ENCODE data around the gene PCCA. TPM values are rescaled to one million over a fixed set of nuclear protein-coding genes. Genes with fewer than 3 reads are reported as not detected.
"Not testable (repeated sequence)": the region's sequence is repeated elsewhere in the genome, so short reads cannot be mapped to it uniquely, and the experiment has no call there.

Gene PCCA
- total and polyA plus RNA-seq, 2 experiments from 2014 or later = 29.8 to 59.2 TPM

GRCh38 chr13:100381595-100382224, 292.8 kb downstream of the PCCA start:
- no peak overlapping the region for H3K4me3 ChIP-seq
- no peaks in the 10 kb centered on the region for H3K9me3 ChIP-seq (ENCODE audit: low read depth)
- TF ChIP-seq CTCF (IDR thresholded peaks at IDR 0.05; ENCODE audit: low read depth, low read length) = no peak
- H3K27ac ChIP-seq = no peak overlapping the region
- no peaks in the 10 kb centered on the region for H3K36me3 ChIP-seq
- no peaks in the 10 kb centered on the region for H3K27me3 ChIP-seq
- no peak for DNase-seq (ENCODE audit: low read depth in 1 of 2, low spot score in 1 of 2)
- no peaks in the 10 kb centered on the region for H3K4me1 ChIP-seq (ENCODE audit: low read depth)

GRCh38 chr13:100382785-100383184, 293.9 kb downstream of the PCCA start:
- Histone ChIP-seq H3K27me3 (no peaks in the 10 kb centered on the region), H3K36me3 (no peaks in the 10 kb centered on the region), H3K4me1 (ENCODE audit: low read depth) (no peaks in the 10 kb centered on the region), H3K4me3 (no peak overlapping the region), H3K27ac (no peak overlapping the region), H3K9me3 (ENCODE audit: low read depth) (no peaks in the 10 kb centered on the region)
- peak in 1 of 2 donors; percentile 35 for DNase-seq (ENCODE audit: low read depth in 1 of 2, low spot score in 1 of 2)
- no peak for TF ChIP-seq CTCF (IDR thresholded peaks at IDR 0.05; ENCODE audit: low read depth, low read length)

GRCh38 chr13:100387416-100387815, 298.5 kb downstream of the PCCA start:
- Histone ChIP-seq H3K27me3 (no peaks in the 10 kb centered on the region), H3K4me1 (ENCODE audit: low read depth) (peaks cover 3% of the 10 kb centered on the region), H3K27ac (no peak overlapping the region), H3K9me3 (ENCODE audit: low read depth) (no peaks in the 10 kb centered on the region), H3K4me3 (no peak overlapping the region), H3K36me3 (no peaks in the 10 kb centered on the region)
- DNase-seq (ENCODE audit: low read depth in 1 of 2, low spot score in 1 of 2) = no peak
- TF ChIP-seq CTCF (IDR thresholded peaks at IDR 0.05; ENCODE audit: low read depth, low read length) = no peak

- H3K4me3 ChIP-seq; DNase-seq (ENCODE audit: low read depth in 1 of 2, low spot score in 1 of 2); H3K4me1 ChIP-seq (ENCODE audit: low read depth); H3K9me3 ChIP-seq (ENCODE audit: low read depth); H3K36me3 ChIP-seq; H3K27ac ChIP-seq; H3K27me3 ChIP-seq: not testable (repeated sequence)
Measured at GRCh38 chr13:100388150-100388549, 299.3 kb downstream of the PCCA start.

GRCh38 chr13:100388923-100389322, 300.0 kb downstream of the PCCA start:
- no peak for TF ChIP-seq CTCF (IDR thresholded peaks at IDR 0.05; ENCODE audit: low read depth, low read length)
- no peak overlapping the region for H3K4me3 ChIP-seq
- H3K9me3 ChIP-seq (ENCODE audit: low read depth) = no peaks in the 10 kb centered on the region
- H3K27ac ChIP-seq = no peak overlapping the region
- H3K36me3 ChIP-seq = no peaks in the 10 kb centered on the region
- H3K4me1 ChIP-seq (ENCODE audit: low read depth) = peaks cover 3% of the 10 kb centered on the region
- no peak for DNase-seq (ENCODE audit: low read depth in 1 of 2, low spot score in 1 of 2)
- H3K27me3 ChIP-seq = no peaks in the 10 kb centered on the region

- Histone ChIP-seq H3K4me3 (no peak overlapping the region), H3K36me3 (no peaks in the 10 kb centered on the region), H3K27ac (no peak overlapping the region), H3K4me1 (ENCODE audit: low read depth) (peaks cover 3% of the 10 kb centered on the region), H3K9me3 (ENCODE audit: low read depth) (no peaks in the 10 kb centered on the region), H3K27me3 (no peaks in the 10 kb centered on the region)
- TF ChIP-seq CTCF (IDR thresholded peaks at IDR 0.05; ENCODE audit: low read depth, low read length) = no peak
- no peak for DNase-seq (ENCODE audit: low read depth in 1 of 2, low spot score in 1 of 2)
Measured at GRCh38 chr13:100389617-100390016, 300.7 kb downstream of the PCCA start.

Measured in cardiac muscle cell (in vitro differentiated cells and primary cell).